ENCODE data around the gene RASSF6.

- TF ChIP-seq CTCF (conservative IDR thresholded peaks at IDR 0.05) (no peak), ZFX (IDR thresholded peaks at IDR 0.05) (no peak)
Measured at GRCh38 chr4:73544620-73545019, 75.6 kb downstream of the RASSF6 start.
